Endodermal cell (in vitro differentiated cells): ENCODE results near the gene RIMS1. TPM values are rescaled to one million over a fixed set of nuclear protein-coding genes. Genes with fewer than 3 reads are reported as not detected.
A peak's percentile ranks its signal among the peaks of the same experiment; 100 is the strongest.

ENCODE experiments used
- DNase-seq: peaks from one replicate; pipeline ENCODE4 v3.0.0-alpha.2; 2017
- H3K27ac ChIP-seq: 2 replicates; pipeline ENCODE4 v1.5.1; 2013; ENCODE audit warnings: mild to moderate bottlenecking, low read depth, low read length, moderate library complexity
- H3K27me3 ChIP-seq: 2 replicates; pipeline ENCODE4 v1.6.1; 2013; ENCODE audit warnings: mild to moderate bottlenecking, low read length, moderate library complexity; ENCODE audit not compliant: insufficient read depth, control insufficient read depth, poor library complexity, severe bottlenecking
- H3K36me3 ChIP-seq: 2 replicates; pipeline ENCODE4 v1.7.0; 2013; ENCODE audit warnings: mild to moderate bottlenecking, low read length, moderate library complexity; ENCODE audit not compliant: control insufficient read depth, insufficient read depth
- H3K4me1 ChIP-seq: one replicate; pipeline ENCODE4 v1.7.0; 2013; ENCODE audit warnings: low read length; ENCODE audit not compliant: control insufficient read depth, insufficient read depth
- H3K4me3 ChIP-seq: 2 replicates; pipeline ENCODE4 v1.5.1; 2013; ENCODE audit warnings: mild to moderate bottlenecking, low read length, moderate library complexity
- H3K9ac ChIP-seq: 2 replicates; pipeline ENCODE4 v1.6.1; 2013; ENCODE audit warnings: mild to moderate bottlenecking, low read length, moderate library complexity; ENCODE audit not compliant: poor library complexity, severe bottlenecking; ENCODE audit errors: extremely low read depth
- H3K9me3 ChIP-seq: 2 replicates; pipeline ENCODE4 v1.6.1; 2013; ENCODE audit warnings: mild to moderate bottlenecking, low read length, moderate library complexity; ENCODE audit not compliant: control insufficient read depth
- H3K27ac Mint-ChIP-seq: 2 replicates; pipeline ENCODE4 v1.8.0; 2020; ENCODE audit warnings: mixed read lengths
- H3K27me3 Mint-ChIP-seq: 2 replicates; pipeline ENCODE4 v1.8.0; 2021; ENCODE audit warnings: mild to moderate bottlenecking, mixed read lengths; ENCODE audit not compliant: insufficient read depth
- H3K36me3 Mint-ChIP-seq: 2 replicates; pipeline ENCODE4 v1.8.0; 2020; ENCODE audit warnings: low read depth, mixed read lengths
- H3K4me1 Mint-ChIP-seq: 2 replicates; pipeline ENCODE4 v1.8.0; 2020; ENCODE audit warnings: mixed read lengths
- H3K4me3 Mint-ChIP-seq: 2 replicates; pipeline ENCODE4 v1.8.0; 2020; ENCODE audit warnings: mild to moderate bottlenecking, moderate library complexity, mixed read lengths
- H3K9me3 Mint-ChIP-seq: 2 replicates; pipeline ENCODE4 v1.8.0; 2020; ENCODE audit warnings: mild to moderate bottlenecking, mixed read lengths
- WGBS, 2 experiments: methylation state at CpG; one replicate each; pipeline versions ENCODE4 v1.1.5 to v1.1.7; 2013; ENCODE audit warnings: missing lambda C conversion rate in 2 of 2, mixed read lengths in 1 of 2; ENCODE audit not compliant: insufficient coverage in 1 of 2, insufficient read length in 1 of 2; 5-methylcytosine and 5-hydroxymethylcytosine counted together
- total RNA-seq, 2 donors: library from RNA; stranded (reverse); fragmentation: NEBNext Ultra II Directional in 1 of 2; extraction: Animal tissue kit (Norgen Biotek cat#: 25700) in 1 of 2; gene quantifications; 2 replicates in 1 of 2; 3 replicates in 1 of 2; pipeline ENCODE4 v1.2.1, GENCODE V29; 2021
- TF ChIP-seq, protein P1 (sequence below): fragments of 200-600 bp; sonication (generic); conservative IDR thresholded peaks from 2 replicates; pipeline ENCODE4 v1.5.0; 2021; ENCODE audit warnings: antibody characterized with exemption, mild to moderate bottlenecking

The RIMS1 gene
- total RNA-seq, 2 donors from 2014 or later, result 1.1 to 1.6 TPM

DNA sequence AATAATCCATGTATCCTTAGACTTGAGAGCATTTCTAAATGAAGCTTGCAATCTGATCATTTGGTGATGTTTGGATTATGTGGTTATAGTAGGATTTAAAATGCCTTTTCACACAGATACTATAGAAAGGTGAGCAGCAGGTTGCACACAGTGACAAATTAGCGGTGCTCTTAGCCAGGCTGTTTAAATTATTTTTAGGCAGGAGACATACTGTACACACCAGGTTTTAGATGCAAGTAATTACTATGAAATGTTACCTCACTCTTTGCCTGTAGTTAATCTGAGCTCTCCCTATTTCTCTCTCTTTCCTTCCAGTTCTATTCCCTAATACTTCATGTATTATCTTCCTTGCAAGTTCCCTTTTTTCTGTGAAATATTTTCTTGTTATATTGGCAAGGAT is 191.7 kb downstream of the RIMS1 start:
- Mint-ChIP-seq H3K27ac (no peak overlapping the region), H3K4me3 (no peak overlapping the region), H3K36me3 (no peaks in the 10 kb centered on the region), H3K4me1 (peaks cover 3% of the 10 kb centered on the region), H3K9me3 (peaks cover 2% of the 10 kb centered on the region), H3K27me3 (no peaks in the 10 kb centered on the region)
- H3K4me1 ChIP-seq, result no peaks in the 10 kb centered on the region
- no peak overlapping the region for H3K9ac ChIP-seq
- 83 to 90% methylated on average over 1 of the region's 1 CpG for WGBS, 2 experiments
- H3K36me3 ChIP-seq, result no peaks in the 10 kb centered on the region
- no peak for DNase-seq
- H3K27me3 ChIP-seq, result no peaks in the 10 kb centered on the region
- H3K9me3 ChIP-seq, result no peaks in the 10 kb centered on the region
- no peak overlapping the region for H3K4me3 ChIP-seq
- TF ChIP-seq, protein P1, sequence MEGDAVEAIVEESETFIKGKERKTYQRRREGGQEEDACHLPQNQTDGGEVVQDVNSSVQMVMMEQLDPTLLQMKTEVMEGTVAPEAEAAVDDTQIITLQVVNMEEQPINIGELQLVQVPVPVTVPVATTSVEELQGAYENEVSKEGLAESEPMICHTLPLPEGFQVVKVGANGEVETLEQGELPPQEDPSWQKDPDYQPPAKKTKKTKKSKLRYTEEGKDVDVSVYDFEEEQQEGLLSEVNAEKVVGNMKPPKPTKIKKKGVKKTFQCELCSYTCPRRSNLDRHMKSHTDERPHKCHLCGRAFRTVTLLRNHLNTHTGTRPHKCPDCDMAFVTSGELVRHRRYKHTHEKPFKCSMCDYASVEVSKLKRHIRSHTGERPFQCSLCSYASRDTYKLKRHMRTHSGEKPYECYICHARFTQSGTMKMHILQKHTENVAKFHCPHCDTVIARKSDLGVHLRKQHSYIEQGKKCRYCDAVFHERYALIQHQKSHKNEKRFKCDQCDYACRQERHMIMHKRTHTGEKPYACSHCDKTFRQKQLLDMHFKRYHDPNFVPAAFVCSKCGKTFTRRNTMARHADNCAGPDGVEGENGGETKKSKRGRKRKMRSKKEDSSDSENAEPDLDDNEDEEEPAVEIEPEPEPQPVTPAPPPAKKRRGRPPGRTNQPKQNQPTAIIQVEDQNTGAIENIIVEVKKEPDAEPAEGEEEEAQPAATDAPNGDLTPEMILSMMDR, result no peak
- no peak overlapping the region for H3K27ac ChIP-seq

DNA sequence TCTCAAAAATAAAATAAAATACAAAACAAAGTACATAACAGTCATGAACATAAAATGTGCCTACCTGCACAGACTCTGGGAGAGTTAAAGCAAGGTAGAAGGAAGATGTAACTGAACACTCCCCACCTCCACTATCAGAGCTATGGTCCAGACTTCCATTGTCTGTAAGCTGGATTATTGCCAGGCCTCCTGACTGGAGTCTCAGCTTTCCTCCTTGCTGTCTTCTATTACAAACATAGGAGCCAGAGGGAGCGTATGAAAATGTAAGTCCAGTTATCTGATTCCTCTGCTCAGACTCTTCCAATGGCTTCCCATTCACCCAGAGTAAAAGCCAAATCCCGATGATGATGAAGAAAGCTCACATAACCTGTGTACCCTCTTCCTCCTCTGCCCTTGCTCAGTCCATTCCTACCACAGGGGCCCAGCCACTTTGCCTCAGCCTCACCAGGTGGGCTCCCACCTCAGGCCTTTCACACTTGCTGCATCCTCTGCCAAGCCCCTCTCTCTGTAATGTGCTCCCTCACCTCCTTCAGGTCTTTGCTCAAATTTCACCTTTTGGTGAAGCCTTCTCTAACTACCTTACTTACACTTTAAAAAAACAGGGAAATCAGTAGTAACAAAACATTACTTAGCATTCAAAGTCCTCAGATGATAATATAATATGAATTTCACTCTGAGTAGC is 194.1 kb downstream of the RIMS1 start:
- Mint-ChIP-seq H3K9me3 (peaks cover 2% of the 10 kb centered on the region), H3K4me1 (peaks cover 3% of the 10 kb centered on the region), H3K27ac (no peak overlapping the region), H3K27me3 (no peaks in the 10 kb centered on the region), H3K36me3 (no peaks in the 10 kb centered on the region), H3K4me3 (no peak overlapping the region)
- Histone ChIP-seq H3K27ac (no peak overlapping the region), H3K9me3 (no peaks in the 10 kb centered on the region), H3K4me3 (no peak overlapping the region), H3K27me3 (no peaks in the 10 kb centered on the region), H3K4me1 (no peaks in the 10 kb centered on the region), H3K9ac (no peak overlapping the region), H3K36me3 (no peaks in the 10 kb centered on the region)
- TF ChIP-seq, protein P1, result peak; percentile 23
- no peak for DNase-seq
- whole genome bisulfite sequencing, 2 experiments, result 80 to 94% methylated on average over 1 to 2 of the region's 2 CpGs

DNA sequence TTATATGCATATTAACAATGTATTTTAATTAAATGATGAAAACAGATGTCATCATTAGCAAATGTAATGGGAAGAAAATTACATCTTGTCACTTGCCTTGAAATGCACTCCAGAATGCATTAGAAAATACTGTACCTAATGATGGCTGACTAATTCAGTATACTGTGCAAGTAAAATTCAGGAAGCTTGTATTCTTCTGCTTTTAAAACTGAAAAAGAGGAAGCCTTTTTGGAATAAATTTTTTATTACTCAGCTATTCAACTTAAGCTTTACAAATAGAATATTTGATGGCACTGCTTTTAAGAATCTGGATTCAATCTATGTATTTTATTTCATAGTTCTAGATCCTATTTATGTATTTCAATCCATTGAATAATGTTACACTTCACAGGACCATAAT is 195.5 kb downstream of the RIMS1 start:
- no peaks in the 10 kb centered on the region for H3K27me3 Mint-ChIP-seq

More for the DNA sequence above, 195.5 kb downstream of the RIMS1 start:
- Histone ChIP-seq H3K4me3 (no peak overlapping the region), H3K4me1 (no peaks in the 10 kb centered on the region), H3K27ac (no peak overlapping the region), H3K9me3 (no peaks in the 10 kb centered on the region), H3K9ac (no peak overlapping the region), H3K36me3 (no peaks in the 10 kb centered on the region), H3K27me3 (no peaks in the 10 kb centered on the region)
- Mint-ChIP-seq H3K4me3 (no peak overlapping the region), H3K36me3 (no peaks in the 10 kb centered on the region), H3K27ac (no peak overlapping the region), H3K9me3 (peaks cover 2% of the 10 kb centered on the region), H3K4me1 (peaks cover 3% of the 10 kb centered on the region)
- TF ChIP-seq, protein P1, result no peak
- DNase-seq, result no peak
